Tibial artery (tissue), 4 donors: ENCODE data around the gene PTPN14.

Source experiments
- DNase-seq, 2 donors: peaks; one replicate each; pipeline ENCODE4 v3.0.0-alpha.2; 2019
- H3K27ac ChIP-seq, 2 donors: fragments of 200-600 bp; sonication (generic) in 1 of 2; 1 replicate in 1 of 2; 2 replicates in 1 of 2; pipeline ENCODE4 v1.5.1; 2018 to 2019; ENCODE audit warnings: mild to moderate bottlenecking in 1 of 2
- H3K27me3 ChIP-seq, 2 donors: fragments of 200-600 bp; sonication (generic) in 1 of 2; one replicate each; pipeline versions ENCODE4 v1.5.1 to v1.6.0; 2016 to 2019
- H3K36me3 ChIP-seq, 3 donors: fragments of 200-600 bp; sonication (generic) in 2 of 3; one replicate each; pipeline ENCODE4 v1.5.1; 2016 to 2019; ENCODE audit warnings: mild to moderate bottlenecking in 2 of 3
- H3K4me1 ChIP-seq, 4 donors: fragments of 200-600 bp; sonication (generic) in 2 of 4; 1 replicate in 3 of 4; 2 replicates in 1 of 4; pipeline ENCODE4 v1.5.1; 2016 to 2019
- H3K4me3 ChIP-seq, 2 donors: fragments of 200-600 bp; sonication (generic) in 1 of 2; 1 replicate in 1 of 2; 2 replicates in 1 of 2; pipeline ENCODE4 v1.5.1; 2018 to 2019; ENCODE audit warnings: mild to moderate bottlenecking in 2 of 2
- H3K9me3 ChIP-seq, 3 donors: fragments of 200-600 bp; sonication (generic) in 1 of 3; one replicate each; pipeline ENCODE4 v1.5.1; 2016 to 2019
- CTCF ChIP-seq, 2 experiments: fragments of 200-600 bp in 1 of 2; fragments of 450-650 bp in 1 of 2; IDR thresholded peaks; one replicate each; pipeline ENCODE4 v1.5.1; 2017 to 2019; ENCODE audit warnings: antibody characterized with exemption in 2 of 2, mild to moderate bottlenecking in 1 of 2, moderate library complexity in 1 of 2
- intact Hi-C: fragments of 100-400 bp; cut with DNase I; formaldehyde crosslinking; loops from one replicate; pipeline ENCODE4 v1.15.0; 2023; ENCODE audit warnings: low total_unique reads

The PTPN14 gene

GRCh38 chr1:214344897-214345296 is 206.5 kb downstream of the PTPN14 start:
- Histone ChIP-seq H3K9me3 (no peaks in the 10 kb centered on the region), H3K4me1 (peaks cover 0 to 3% (median 0%) of the 10 kb centered on the region in 4 donors), H3K27ac (no peak overlapping the region), H3K36me3 (peaks cover 5 to 22% (median 14%) of the 10 kb centered on the region in 3 donors), H3K27me3 (no peaks in the 10 kb centered on the region), H3K4me3 (no peak overlapping the region)
- no peak for DNase-seq
- intact Hi-C loops: no loop called here
- TF ChIP-seq CTCF (IDR thresholded peaks at IDR 0.05): no peak

- TF ChIP-seq CTCF (IDR thresholded peaks at IDR 0.05): no peak
- Histone ChIP-seq H3K36me3 (peaks cover 5 to 17% (median 6%) of the 10 kb centered on the region in 3 donors), H3K4me3 (no peak overlapping the region), H3K9me3 (no peaks in the 10 kb centered on the region), H3K27ac (no peak overlapping the region), H3K27me3 (no peaks in the 10 kb centered on the region), H3K4me1 (peaks cover 0 to 10% (median 6%) of the 10 kb centered on the region in 4 donors)
- intact Hi-C loops: no loop called here
- no peak for DNase-seq
These were observed 208.9 kb downstream of the PTPN14 start for GRCh38 chr1:214342525-214342924.

- peaks cover 5 to 16% (median 6%) of the 10 kb centered on the region in 3 donors for H3K36me3 ChIP-seq
- H3K27ac ChIP-seq: no peak overlapping the region
- intact Hi-C loops: no loop called here
- TF ChIP-seq CTCF (IDR thresholded peaks at IDR 0.05): no peak
- H3K4me3 ChIP-seq: no peak overlapping the region
- peaks cover 0 to 15% (median 10%) of the 10 kb centered on the region in 4 donors for H3K4me1 ChIP-seq
- no peaks in the 10 kb centered on the region for H3K9me3 ChIP-seq
- no peak for DNase-seq
- no peaks in the 10 kb centered on the region for H3K27me3 ChIP-seq
These were observed 209.5 kb downstream of the PTPN14 start for GRCh38 chr1:214341932-214342331.

GRCh38 chr1:214341459-214341858 is 209.9 kb downstream of the PTPN14 start:
- Histone ChIP-seq H3K9me3 (no peaks in the 10 kb centered on the region), H3K4me3 (no peak overlapping the region), H3K27me3 (no peaks in the 10 kb centered on the region), H3K4me1 (peaks cover 0 to 15% (median 10%) of the 10 kb centered on the region in 4 donors), H3K27ac (no peak overlapping the region), H3K36me3 (peaks cover 5 to 16% (median 6%) of the 10 kb centered on the region in 3 donors)
- intact Hi-C loops: no loop called here
- no peak for DNase-seq
- no peak for TF ChIP-seq CTCF (IDR thresholded peaks at IDR 0.05)

- Histone ChIP-seq H3K9me3 (no peaks in the 10 kb centered on the region), H3K27me3 (no peaks in the 10 kb centered on the region), H3K36me3 (peaks cover 1 to 9% (median 4%) of the 10 kb centered on the region in 3 donors), H3K4me1 (peaks cover 0 to 17% (median 11%) of the 10 kb centered on the region in 4 donors), H3K4me3 (no peak overlapping the region), H3K27ac (no peak overlapping the region)
- DNase-seq: no peak
- TF ChIP-seq CTCF (IDR thresholded peaks at IDR 0.05): no peak
- intact Hi-C loops: no loop called here
These were observed 213.2 kb downstream of the PTPN14 start for GRCh38 chr1:214338212-214338611.

GRCh38 chr1:214337511-214337910 is 213.9 kb downstream of the PTPN14 start:
- DNase-seq: no peak
- intact Hi-C loops: no loop called here
- Histone ChIP-seq H3K9me3 (no peaks in the 10 kb centered on the region), H3K27ac (no peak overlapping the region), H3K27me3 (no peaks in the 10 kb centered on the region), H3K4me3 (no peak overlapping the region), H3K4me1 (peaks cover 0 to 19% (median 14%) of the 10 kb centered on the region in 4 donors), H3K36me3 (peaks cover 0 to 9% (median 4%) of the 10 kb centered on the region in 3 donors)
- TF ChIP-seq CTCF (IDR thresholded peaks at IDR 0.05): no peak
